LNCAP (cell line): Measurements from ENCODE around the gene TMEM178B.

Experiments
- CTCF ChIP-seq: fragments of 450-650 bp; IDR thresholded peaks from 2 replicates; pipeline ENCODE4 v1.5.1; 2017; ENCODE audit warnings: mild to moderate bottlenecking

The TMEM178B gene

GRCh38 chr7:141480953-141481352, 407.1 kb downstream of the TMEM178B start:
- no peak for TF ChIP-seq CTCF

GRCh38 chr7:141481971-141482370, 408.1 kb downstream of the TMEM178B start:
- no peak for TF ChIP-seq CTCF

GRCh38 chr7:141483044-141483443, 409.2 kb downstream of the TMEM178B start:
- TF ChIP-seq CTCF = no peak

- TF ChIP-seq CTCF = no peak
Measured at GRCh38 chr7:141484907-141485306, 411.0 kb downstream of the TMEM178B start.

- no peak for TF ChIP-seq CTCF
Measured at GRCh38 chr7:141486959-141487358, 413.1 kb downstream of the TMEM178B start.

GRCh38 chr7:141490474-141490873, 416.6 kb downstream of the TMEM178B start:
- no peak for TF ChIP-seq CTCF

- no peak for TF ChIP-seq CTCF
Measured at GRCh38 chr7:141495057-141495456, 421.2 kb downstream of the TMEM178B start.

GRCh38 chr7:141497391-141497790, 423.5 kb downstream of the TMEM178B start:
- no peak for TF ChIP-seq CTCF
